GM21576 (cell line): ENCODE measurements around the gene BLTP3A.
"Not testable (repeated sequence)": the region's sequence is repeated elsewhere in the genome, so short reads cannot be mapped to it uniquely, and the experiment has no call there.

Experiments
- ATAC-seq: cut with Tn5 transposase; IDR thresholded peaks from one replicate; pipeline ENCODE4 v1.9.1; 2021; ENCODE audit warnings: mild to moderate bottlenecking, moderate library complexity; ENCODE audit not compliant: unreplicated experiment

The BLTP3A gene, protein sequence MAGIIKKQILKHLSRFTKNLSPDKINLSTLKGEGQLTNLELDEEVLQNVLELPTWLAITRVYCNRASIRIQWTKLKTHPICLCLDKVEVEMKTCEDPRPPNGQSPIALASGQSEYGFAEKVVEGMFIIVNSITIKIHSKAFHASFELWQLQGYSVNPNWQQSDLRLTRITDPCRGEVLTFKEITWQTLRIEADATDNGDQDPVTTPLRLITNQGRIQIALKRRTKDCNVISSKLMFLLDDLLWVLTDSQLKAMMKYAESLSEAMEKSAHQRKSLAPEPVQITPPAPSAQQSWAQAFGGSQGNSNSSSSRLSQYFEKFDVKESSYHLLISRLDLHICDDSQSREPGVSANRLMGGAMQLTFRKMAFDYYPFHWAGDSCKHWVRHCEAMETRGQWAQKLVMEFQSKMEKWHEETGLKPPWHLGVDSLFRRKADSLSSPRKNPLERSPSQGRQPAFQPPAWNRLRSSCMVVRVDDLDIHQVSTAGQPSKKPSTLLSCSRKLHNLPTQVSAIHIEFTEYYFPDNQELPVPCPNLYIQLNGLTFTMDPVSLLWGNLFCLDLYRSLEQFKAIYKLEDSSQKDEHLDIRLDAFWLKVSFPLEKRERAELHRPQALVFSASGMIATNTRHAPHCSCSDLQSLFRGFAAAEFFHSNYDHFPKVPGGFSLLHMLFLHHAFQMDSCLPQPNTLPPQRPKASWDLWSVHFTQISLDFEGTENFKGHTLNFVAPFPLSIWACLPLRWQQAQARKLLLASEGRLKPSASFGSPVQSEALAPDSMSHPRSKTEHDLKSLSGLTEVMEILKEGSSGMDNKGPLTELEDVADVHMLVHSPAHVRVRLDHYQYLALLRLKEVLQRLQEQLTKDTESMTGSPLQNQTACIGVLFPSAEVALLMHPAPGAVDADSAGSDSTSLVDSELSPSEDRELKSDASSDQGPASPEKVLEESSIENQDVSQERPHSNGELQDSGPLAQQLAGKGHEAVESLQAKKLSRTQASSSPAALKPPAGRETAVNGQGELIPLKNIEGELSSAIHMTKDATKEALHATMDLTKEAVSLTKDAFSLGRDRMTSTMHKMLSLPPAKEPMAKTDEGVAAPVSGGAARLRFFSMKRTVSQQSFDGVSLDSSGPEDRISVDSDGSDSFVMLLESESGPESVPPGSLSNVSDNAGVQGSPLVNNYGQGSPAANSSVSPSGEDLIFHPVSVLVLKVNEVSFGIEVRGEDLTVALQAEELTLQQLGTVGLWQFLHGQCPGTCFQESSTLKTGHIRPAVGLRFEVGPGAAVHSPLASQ (N-terminal part only)

DNA sequence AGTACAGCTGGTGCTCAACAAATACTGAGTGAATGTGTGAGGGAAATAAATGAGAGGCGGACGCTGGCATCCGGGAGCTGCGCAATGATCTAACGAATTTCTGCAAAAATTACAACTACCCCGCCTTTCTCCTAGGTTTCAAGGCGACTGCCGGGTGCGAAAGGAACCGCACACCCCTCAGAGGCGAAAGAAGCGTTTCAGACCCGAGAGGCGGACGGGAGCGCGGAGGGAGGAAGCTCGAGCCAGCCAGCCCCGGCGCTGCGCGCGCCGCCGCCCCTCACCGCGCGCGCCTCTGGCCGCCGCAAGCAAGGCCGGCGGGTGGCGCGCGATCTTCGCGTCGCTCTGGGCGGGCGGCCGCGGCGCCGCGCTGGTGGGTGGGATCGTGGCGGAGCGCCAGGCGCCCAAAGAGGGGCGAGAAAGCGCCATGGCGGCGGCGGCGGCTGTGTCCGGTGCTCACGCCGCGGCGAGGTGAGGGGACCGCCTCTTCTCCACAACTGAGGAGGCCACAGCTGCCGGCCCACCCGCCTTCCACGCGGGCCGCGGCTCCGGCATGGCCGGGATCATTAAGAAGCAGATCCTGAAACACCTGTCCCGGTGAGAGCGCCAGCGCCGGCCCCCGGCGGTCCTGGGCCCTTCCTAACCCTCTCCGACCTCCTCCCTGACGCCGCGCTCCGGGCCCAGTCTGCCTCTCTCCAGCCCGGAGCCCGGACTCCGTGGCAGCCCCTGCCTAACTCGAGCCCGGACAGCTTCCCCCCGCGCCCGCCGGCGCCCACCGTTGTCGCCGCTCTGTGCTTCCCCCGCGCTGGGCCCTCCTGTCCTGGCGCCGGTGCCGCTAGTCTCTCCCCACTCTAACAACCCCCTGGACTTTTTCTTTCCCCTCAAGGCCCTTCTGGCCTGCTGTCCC, at the start of gene BLTP3A:
TSS of gene BLTP3A (plus strand) at position 383 of the 904 bp plus-strand sequence. CDS start at position 551, 168 bp downstream.
- peak; percentile 68 for ATAC-seq

DNA sequence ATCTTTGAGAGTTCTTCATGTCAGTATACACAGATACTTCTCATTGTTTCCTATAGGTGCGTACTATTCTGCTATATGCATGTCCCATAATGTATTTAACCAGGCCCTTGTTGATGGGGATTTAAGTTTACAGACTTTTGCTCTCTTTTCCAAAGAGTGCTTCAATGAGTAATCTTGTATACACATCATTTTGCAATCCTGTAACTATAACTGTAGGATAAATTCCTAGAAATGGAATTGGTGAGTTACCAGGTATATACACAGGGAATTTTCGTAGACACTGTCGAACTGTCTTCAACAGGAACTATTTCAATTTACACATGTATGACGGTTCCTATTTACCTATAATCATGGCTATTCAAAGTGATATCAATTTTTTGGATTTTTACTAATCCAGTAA, 49.8 kb upstream of the BLTP3A start:
- no peak for ATAC-seq

DNA sequence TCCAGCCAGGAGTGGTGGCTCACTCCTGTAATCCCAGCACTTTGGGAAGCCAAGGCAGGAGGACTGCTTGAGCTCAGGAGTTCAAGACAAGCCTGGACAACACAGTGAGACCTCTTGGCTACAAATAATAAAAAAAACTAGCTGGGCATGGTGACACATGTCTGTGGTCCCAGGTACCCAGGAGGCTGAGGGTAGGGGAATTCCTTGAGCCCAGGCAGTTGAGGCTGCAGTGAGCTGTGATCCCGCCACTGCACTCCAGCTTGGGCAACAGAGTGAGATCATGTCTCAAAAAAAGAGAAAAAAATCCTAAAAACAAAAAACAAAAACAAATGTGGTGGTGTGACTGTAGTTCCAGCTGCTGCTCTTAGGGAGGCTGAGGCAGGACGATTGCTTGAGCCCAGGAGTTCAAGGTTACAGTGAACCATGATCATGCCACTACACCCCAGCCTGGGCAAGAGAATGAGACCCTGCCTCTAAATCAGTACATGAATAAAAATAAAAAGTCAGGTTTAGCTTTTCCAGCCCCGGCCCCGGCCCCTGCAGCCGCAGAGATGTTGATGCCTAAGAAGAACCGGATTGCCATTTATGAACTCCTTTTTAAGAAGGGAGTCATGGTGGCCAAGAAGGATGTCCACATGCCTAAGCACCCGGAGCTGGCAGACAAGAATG, 48.1 kb upstream of the BLTP3A start:
- ATAC-seq = no peak

DNA sequence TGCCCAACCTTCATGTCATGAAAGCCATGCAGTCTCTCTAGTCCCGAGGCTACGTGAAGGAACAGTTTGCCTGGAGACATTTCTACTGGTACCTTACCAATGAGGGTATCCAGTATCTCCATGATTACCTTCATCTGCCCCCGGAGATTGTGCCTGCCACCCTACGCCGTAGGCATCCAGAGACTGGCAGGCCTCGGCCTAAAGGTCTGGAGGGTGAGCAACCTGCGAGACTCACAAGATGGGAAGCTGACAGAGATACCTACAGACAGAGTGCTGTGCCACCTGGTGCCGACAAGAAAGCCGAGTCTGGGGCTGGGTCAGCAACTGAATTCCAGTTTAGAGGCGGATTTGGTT, 47.6 kb upstream of the BLTP3A start:
- not testable (repeated sequence) for ATAC-seq

DNA sequence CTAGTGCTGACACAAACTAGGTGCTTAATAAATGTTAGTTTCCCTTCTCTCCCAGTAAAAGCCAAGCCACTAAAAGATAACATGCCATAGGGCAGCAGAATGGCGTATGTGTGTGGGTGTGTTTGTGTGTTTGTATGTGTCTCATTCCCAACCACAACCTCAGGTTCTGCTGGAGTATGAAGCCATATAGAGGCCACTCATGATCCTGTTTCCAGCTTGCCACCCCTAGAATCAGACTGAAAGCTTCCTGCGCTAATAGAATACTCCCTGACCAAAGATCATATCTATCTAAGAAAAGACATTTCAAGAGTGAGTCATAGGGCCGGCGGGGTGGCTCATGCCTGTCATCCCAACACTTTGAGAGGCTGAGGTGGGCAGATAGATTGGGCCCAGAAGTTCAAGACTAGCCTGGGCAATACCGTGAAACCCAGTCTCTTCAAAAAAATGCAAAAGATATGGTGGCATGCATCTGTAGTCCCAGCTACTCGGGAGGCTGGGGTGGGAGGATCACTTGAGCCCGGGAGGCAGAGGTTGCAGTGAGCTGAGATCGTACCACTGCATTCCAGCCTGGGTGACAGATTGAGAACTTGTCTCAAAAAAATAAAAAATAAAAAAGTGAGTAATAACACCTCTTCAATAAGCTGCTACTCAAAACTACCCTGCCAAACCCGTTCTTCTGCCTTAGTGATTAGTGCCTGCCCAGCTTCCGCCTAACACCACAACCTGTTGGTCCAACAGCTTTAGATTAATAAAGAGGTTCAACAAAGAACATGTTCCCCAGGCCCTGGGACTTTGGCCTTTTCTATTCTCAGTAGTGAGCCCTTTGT, 46.4 kb upstream of the BLTP3A start:
- no peak for ATAC-seq

DNA sequence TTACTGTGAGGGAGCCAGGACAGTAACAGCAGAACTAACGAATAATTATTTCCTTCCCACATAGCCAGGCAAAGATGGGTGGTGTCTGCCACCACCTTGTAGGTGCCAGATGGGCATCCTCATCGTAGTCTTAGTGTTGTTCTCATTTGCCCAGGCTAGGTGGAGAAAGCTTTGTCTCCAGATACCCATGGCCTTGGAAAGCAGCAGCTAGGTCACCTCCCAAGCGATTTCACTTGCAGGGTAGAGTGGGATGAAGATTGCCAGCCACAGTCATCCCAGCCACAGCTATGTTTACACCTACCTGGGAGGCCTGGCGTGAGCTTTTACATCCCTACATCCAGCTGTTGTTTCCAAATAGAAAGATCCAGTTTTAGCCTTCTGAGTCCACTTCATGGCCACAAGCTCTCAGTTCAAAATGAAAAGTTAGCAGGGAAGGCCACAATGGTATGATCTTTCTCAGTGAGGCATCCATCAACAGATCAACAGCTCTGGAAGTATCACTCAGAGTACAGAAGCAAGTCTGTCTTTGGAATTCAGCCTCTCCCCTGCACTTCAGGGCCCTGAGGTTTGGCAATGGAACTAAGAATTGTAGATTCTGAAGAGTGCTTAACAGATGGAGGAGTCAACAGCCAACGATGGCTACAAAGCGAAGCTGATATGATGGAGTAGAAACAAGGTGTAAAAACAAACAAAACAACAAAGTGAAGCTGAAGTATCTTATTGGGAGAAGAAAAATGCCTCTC, 45.6 kb upstream of the BLTP3A start:
- ATAC-seq = no peak

DNA sequence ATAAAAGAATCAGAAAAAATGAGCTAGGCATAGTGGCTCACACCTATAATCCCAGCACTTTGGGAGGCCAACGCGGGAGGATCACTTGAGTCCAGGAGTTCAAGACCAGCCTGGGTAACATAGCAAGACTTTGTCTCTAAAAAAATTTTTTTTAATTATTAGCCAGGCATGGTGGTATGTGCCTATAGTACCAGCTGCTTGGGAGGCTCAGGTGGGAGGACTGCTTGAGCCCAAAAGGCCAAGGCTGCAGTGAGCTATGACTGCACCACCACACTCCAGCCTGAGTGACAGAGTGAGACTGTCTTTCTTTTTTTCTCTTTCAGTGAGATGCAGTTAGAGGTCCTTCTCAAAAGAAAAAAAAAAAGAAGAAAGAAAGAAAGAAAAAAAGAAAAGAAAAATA, 43.1 kb upstream of the BLTP3A start:
- ATAC-seq = no peak

DNA sequence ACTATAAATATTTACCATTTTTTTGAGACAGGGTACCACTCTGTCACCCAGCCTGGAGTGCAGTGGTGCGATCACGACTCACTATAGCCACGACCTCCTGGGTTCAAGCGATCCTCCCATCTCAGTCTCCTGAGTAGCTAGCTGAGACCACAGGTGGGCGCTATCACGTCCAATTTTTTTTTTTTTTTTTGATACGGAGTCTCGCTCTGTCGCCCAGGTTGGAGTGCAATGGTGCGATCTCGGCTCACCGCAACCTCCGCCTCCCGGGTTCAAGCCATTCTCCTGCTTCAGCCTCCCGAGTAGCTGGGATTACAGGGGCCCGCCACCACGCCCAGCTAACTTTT, 35.4 kb upstream of the BLTP3A start:
- ATAC-seq = not testable (repeated sequence)

DNA sequence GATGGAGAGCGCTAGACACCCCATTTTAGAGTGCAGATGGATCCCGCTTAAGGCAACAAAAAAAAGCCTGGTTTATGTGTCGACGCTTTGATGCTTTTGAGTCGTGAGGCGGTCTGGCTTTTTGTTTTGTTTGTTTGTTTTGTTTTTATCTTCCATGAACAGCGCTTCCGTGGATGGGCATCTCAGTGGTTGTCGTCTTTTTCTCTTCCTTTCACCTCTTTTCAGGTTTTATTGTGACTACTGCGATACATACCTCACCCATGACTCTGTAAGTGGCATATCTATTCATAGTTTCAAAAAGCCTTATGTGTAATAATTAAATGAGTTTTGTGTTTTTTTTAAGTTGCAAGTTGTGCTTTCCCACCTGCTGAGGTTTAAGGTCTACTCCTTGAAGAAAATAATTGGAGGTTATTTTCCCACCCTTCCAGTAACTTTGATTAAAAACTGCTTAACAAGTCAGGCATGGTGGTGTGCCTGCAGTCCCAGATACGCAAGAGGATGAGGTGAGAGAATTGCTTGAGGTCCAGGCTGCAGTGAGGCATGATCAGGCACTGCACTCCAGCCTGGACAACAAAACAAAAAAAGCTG, 34.1 kb upstream of the BLTP3A start:
- ATAC-seq = no peak

DNA sequence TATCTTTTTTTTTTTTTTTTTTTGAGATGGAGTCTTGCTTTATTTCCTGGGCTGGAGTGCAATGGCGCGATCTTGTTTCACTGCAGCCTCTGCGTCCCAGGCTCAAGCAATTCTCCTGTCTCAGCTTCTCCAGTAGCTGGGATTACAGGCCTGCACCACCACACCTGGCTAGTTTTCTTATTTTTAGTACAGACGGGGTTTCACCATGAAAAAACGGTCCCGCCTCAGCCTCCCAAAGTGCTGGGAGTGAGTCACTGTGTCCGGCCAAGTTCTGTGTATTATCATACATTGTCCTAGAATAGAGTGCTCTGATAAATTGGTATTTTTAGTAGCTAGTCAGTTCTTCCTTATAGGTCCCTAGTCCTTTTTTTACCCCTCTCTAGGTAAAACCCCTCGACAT, 31.8 kb upstream of the BLTP3A start:
- no peak for ATAC-seq

DNA sequence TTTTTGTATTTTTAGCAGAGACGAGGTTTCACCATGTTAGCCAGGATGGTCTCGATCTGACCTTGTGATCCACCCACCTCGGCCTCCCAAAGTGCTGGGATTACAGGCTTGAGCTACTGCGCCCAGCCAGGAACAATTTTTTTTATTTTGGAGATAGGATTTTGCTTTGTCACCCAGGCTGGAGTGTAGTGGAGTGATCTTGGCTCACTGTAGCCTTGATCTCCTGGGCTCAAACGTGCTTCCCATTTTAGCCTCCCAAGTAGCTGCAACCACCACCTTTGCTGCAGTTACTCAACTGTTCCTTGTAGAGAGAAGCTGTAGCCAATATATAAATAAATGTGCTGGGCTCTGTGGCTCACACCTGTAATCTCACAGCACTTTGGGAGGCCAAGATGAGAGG, 30.2 kb upstream of the BLTP3A start:
- ATAC-seq = not testable (repeated sequence)

DNA sequence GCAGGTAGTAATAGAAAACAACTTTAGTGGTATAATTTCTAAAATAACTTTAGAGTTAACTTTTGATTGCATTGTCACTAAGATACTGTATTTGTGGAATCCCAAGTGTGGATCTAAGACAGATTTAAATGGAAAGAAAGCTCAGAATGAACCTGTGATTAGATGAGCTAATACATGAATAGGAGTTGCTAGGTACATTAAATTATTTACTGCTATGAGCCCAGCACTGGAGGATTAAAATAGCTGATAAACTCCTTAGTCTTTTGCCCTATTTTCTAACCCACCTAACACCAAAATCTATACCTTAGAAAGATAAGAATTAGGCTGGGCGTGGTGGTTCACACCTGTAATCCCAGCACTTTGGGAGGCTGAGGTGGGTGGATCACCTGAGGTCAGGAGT, 23.7 kb upstream of the BLTP3A start:
- ATAC-seq = no peak

DNA sequence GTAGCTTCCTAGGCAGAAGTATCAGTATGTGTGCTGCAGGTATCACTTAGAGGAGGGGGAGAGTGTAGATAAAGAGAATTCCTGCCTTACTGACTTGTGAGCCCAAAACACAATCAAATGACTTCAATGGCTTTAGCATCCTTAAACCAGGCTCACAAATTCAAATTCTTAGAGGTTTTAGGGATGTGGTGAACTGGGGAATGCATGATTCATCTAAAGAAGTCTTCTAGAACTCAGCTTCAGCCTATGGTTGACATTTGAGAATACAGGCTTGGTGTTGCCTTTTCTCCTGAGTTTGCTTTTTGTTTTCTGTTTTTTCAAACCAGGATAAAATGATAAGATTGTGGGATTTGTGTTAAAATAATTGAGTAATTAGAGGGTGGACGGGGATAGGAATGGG, 20.2 kb upstream of the BLTP3A start:
- no peak for ATAC-seq

DNA sequence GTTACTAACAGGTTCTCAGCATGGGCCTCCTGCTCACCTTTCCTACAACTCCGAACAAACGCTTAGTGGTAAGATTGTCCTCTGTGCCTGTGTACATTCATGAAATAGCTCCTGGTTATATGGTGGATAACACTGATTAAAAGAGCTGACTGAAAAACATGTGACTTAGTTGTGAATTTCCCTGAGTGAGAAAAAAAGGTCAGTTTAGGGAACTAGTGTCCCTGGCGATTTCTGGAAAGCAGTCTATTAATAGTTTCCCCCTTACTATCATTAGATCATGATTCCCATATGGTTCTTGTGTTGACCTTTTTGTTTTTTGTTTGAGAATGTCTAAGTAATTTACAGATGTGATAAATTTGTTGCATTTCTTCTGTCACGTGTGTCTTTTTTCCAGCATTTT, 18.9 kb upstream of the BLTP3A start:
- ATAC-seq = no peak

DNA sequence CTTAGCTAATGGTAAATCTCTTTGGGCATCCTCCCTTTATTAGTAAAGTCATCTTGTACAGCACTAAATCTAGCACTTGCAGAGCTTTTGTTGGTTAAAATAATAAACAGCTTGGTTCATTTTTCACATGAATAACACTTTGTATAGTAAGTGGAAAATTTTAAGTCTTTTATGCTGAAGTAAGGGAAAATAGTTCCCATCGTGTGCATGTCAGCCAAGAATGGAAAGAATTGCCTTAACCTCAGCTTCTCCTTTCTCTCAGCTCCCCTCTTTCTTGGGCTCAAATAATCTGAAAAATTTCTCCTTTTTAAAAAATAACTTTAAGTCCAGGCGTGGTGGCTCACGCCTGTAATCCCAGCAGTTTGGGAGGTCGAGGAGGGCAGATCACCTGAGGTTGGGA, 18.0 kb upstream of the BLTP3A start:
- no peak for ATAC-seq

DNA sequence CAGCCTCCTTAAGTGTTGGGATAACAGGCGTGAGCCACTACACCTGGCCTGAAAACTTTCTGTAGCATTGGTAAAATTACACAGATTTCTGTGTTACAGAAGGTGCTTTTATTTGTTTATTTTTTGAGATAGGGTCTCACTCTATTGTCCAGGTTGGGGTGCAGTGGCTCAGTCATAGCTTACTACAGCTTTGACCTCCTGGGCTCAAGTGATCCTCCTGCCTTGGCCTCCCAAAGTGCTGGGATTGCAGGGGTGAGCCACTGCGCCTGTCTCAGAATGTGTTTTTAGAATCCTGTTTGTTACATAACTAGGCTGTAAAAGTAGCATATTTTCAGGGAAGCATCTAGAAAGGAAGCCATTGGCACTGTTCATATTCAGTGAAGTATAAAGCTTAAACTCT, 16.9 kb upstream of the BLTP3A start:
- no peak for ATAC-seq

DNA sequence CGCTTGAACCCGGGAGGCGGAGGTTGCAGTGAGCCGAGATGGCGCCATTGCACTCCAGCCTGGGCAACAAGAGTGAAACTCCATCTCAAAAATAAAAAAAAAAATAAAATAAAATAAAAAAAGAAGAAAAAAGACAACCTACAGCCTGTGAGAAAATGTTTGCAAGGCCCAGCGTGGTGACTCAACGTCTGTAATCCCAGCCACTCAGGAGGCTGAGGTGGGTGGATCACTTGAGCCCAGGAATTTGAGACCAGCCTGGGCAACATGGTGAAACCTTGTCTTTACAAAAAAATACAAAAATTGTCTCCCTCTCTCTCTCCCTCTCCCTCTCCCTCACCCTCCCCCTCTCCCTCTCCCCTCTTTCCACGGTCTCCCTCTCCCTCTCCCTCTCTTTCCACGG, 6.5 kb upstream of the BLTP3A start:
- not testable (repeated sequence) for ATAC-seq

DNA sequence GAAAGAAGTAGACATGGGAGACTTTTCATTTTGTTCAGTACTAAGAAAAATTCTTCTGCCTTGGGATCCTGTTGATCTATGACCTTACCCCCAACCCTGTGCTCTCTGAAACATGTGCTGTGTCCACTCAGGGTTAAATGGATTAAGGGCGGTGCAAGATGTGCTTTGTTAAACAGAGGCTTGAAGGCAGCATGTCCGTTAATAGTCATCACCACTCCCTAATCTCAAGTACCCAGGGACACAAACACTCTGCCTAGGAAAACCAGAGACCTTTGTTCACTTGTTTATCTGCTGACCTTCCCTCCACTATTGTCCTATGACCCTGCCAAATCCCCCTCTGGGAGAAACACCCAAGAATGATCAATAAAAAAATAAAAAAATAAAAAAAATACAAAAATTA, 4.7 kb upstream of the BLTP3A start:
- ATAC-seq = not testable (repeated sequence)
